Measurements from ENCODE around the gene ARF3.

The ARF3 gene

GRCh38 chr12:48961801-48962200 is 4.5 kb upstream of the ARF3 start:
- no peak overlapping the region for H3K4me3 ChIP-seq (ENCODE audit: low read depth, low read length)
- DNase-seq (ENCODE audit: low read depth) = no peak
- TF ChIP-seq CTCF (IDR thresholded peaks at IDR 0.05; ENCODE audit: low read depth, low read length, missing control alignments) = no peak

DNA sequence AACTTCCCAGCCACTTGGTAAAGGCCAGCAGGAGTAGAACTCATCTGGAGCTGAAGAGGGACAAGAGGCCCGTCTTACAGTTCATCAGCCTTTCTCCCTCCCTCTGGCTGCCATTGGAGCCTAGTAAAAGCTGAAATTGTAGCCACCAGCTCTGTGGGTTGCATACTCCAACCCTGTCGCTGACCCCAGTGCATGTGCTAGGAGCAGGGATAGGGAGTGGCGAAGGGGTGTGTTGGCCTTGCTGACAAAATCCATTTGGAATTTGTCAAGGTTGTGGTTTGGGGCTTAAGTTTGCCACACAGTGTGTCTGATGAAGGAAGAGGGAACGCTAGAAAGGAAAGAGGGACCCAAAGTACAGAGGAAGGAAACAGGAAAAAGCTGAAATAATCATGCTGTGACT is 4.0 kb upstream of the ARF3 start:
- TF ChIP-seq CTCF (IDR thresholded peaks at IDR 0.05; ENCODE audit: low read depth, low read length, missing control alignments) = no peak
- no peak for DNase-seq (ENCODE audit: low read depth)
- H3K4me3 ChIP-seq (ENCODE audit: low read depth, low read length) = no peak overlapping the region

DNA sequence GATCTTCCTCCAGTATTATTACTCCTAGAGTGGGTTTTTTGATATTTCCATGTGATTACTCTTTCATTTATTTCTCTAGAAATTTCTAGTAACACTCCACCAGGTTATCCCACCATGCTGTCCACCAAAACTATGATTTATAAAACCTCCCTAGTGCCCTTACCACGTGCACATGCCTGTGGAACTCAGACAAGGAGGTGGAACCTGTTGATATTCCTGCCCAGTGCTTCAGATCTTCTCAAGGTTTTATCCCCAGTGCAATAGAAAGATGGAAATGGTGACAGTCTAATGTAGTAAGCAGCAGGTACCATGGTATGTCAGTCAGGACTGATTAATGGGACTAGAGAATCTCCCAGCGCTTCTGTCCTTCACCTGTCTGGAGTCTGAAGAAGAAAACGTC is 3.5 kb upstream of the ARF3 start:
- no peak for DNase-seq (ENCODE audit: low read depth)
- H3K4me3 ChIP-seq (ENCODE audit: low read depth, low read length) = no peak overlapping the region
- TF ChIP-seq CTCF (IDR thresholded peaks at IDR 0.05; ENCODE audit: low read depth, low read length, missing control alignments) = no peak

- DNase-seq (ENCODE audit: low read depth) = no peak
- peak overlapping the region; percentile 77; the same call in 1 of the 2 replicates for H3K4me3 ChIP-seq (ENCODE audit: low read depth, low read length)
- TF ChIP-seq CTCF (IDR thresholded peaks at IDR 0.05; ENCODE audit: low read depth, low read length, missing control alignments) = no peak
Observed at GRCh38 chr12:48958049-48958388, 732 bp upstream of the ARF3 start.

- peak; percentile 34 for TF ChIP-seq CTCF (IDR thresholded peaks at IDR 0.05; ENCODE audit: low read depth, low read length, missing control alignments)
- peak overlapping the region; percentile 77 for H3K4me3 ChIP-seq (ENCODE audit: low read depth, low read length)
- no peak for DNase-seq (ENCODE audit: low read depth)
Observed at GRCh38 chr12:48956279-48957140, 777 bp downstream of the ARF3 start.

DNA sequence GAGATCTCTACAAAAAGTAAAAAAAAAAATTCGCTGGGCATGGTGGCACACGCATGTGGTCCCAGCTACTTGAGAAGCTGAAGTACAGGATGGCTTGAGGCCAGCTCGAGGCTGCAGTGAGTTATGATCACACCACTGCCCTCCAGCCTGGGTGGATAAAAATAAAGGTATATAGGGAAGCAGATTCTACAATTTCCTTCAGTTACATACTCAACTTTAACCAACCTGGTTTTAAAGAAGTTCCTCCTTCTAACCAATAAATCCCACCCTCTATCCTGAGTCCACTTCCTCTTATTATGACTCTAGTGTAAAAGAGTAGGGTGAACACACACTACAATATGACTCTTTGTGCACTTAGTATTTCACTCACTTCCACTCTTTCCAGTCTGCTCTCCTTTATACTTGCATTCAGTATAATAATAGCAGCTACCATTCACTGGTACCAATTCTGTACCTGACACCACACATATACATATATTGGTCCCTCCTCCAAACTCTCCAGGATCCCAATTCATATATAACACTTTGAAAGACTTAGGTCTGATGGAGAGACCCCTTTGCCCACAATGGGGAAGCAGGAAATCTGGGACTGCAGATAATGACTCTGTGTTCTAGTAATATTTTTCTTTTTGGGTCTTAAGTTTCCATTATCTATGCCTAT is 2.3 kb downstream of the ARF3 start:
- no peak for DNase-seq (ENCODE audit: low read depth)
- H3K4me3 ChIP-seq (ENCODE audit: low read depth, low read length) = no peak overlapping the region

More for the DNA sequence above, 2.3 kb downstream of the ARF3 start:
- TF ChIP-seq CTCF (IDR thresholded peaks at IDR 0.05; ENCODE audit: low read depth, low read length, missing control alignments) = no peak

Data from GM12864 (cell line).